Neural cell (in vitro differentiated cells): ENCODE measurements around the gene MMP24OS. TPM values are rescaled to one million over a fixed set of nuclear protein-coding genes. Genes with fewer than 3 reads are reported as not detected.

Experiments used
- H2AFZ ChIP-seq: fragments of 200-600, 300-800 bp; sonication (generic), shearing (Covaris generic); 2 replicates; pipeline ENCODE4 v1.6.0; 2014; ENCODE audit warnings: low read depth, mild to moderate bottlenecking, antibody characterized with exemption, low read length, moderate library complexity
- H3F3A ChIP-seq: fragments of 200-600 bp; shearing (Covaris generic); 2 replicates; pipeline ENCODE4 v1.6.1; 2016; ENCODE audit warnings: mild to moderate bottlenecking, moderate library complexity, mixed read lengths, antibody characterized with exemption, low read length; ENCODE audit not compliant: insufficient read depth, poor library complexity, severe bottlenecking
- H3K27ac ChIP-seq: fragments of 200-600, 300-800 bp; sonication (generic), shearing (Covaris generic); 2 replicates; pipeline ENCODE4 v1.5.1; 2014; ENCODE audit warnings: mild to moderate bottlenecking, low read length, moderate library complexity
- H3K27me3 ChIP-seq: fragments of 300-800, 200-600 bp; sonication (generic), shearing (Covaris generic); 2 replicates; pipeline ENCODE4 v1.6.0; 2014; ENCODE audit warnings: mild to moderate bottlenecking, low read depth, low read length, moderate library complexity; ENCODE audit not compliant: insufficient read depth
- H3K36me3 ChIP-seq: fragments of 300-800, 200-600 bp; sonication (generic), shearing (Covaris generic); 2 replicates; pipeline ENCODE4 v1.5.1; 2014; ENCODE audit warnings: mild to moderate bottlenecking, antibody characterized with exemption, low read length, moderate library complexity; ENCODE audit not compliant: insufficient read depth
- H3K4me2 ChIP-seq: fragments of 300-800, 200-600 bp; sonication (generic), shearing (Covaris generic); 2 replicates; pipeline ENCODE4 v1.6.0; 2014; ENCODE audit warnings: mild to moderate bottlenecking, low read length
- H3K4me3 ChIP-seq: fragments of 300-800, 200-600 bp; sonication (generic), shearing (Covaris generic); 2 replicates; pipeline ENCODE4 v1.5.1; 2014; ENCODE audit warnings: mild to moderate bottlenecking, low read length, moderate library complexity
- H3K79me2 ChIP-seq: fragments of 200-600 bp; shearing (Covaris generic); replicated peaks from 2 replicates; pipeline ENCODE4 v1.6.0; 2014; ENCODE audit warnings: mild to moderate bottlenecking, low read length, moderate library complexity; ENCODE audit not compliant: insufficient read depth
- H3K9ac ChIP-seq: fragments of 300-800, 200-600 bp; sonication (generic), shearing (Covaris generic); 2 replicates; pipeline ENCODE4 v1.6.1; 2016; ENCODE audit warnings: mild to moderate bottlenecking, low read length, mixed read lengths
- H3K9me2 ChIP-seq: fragments of 200-600 bp; shearing (Covaris generic); 2 replicates; pipeline ENCODE4 v1.6.1; 2016; ENCODE audit warnings: mild to moderate bottlenecking, low read length, mixed read lengths; ENCODE audit not compliant: insufficient read depth
- H3K9me3 ChIP-seq: fragments of 200-600, 300-800 bp; sonication (generic), shearing (Covaris generic); 2 replicates; pipeline ENCODE4 v1.6.1; 2016; ENCODE audit warnings: mild to moderate bottlenecking, mixed run types, low read length, moderate library complexity, mixed read lengths
- H4K20me1 ChIP-seq: fragments of 200-600 bp; shearing (Covaris generic); 2 replicates; pipeline ENCODE4 v1.6.1; 2016; ENCODE audit warnings: mild to moderate bottlenecking, mixed run types; ENCODE audit not compliant: insufficient read depth
- EP300 ChIP-seq: fragments of 450-650 bp; conservative IDR thresholded peaks from 2 replicates; pipeline ENCODE4 v1.6.1; 2014; ENCODE audit warnings: antibody characterized with exemption, mild to moderate bottlenecking, moderate library complexity; ENCODE audit not compliant: poor library complexity, severe bottlenecking
- EZH2 ChIP-seq: fragments of 200-600, 300-800 bp; shearing (Covaris generic), sonication (generic); IDR thresholded peaks from 2 replicates; pipeline ENCODE4 v1.6.1; 2014; ENCODE audit warnings: antibody characterized with exemption, low read length, borderline replicate concordance, mild to moderate bottlenecking; ENCODE audit not compliant: insufficient read depth, poor library complexity, severe bottlenecking
- MXI1 ChIP-seq: fragments of 450-650 bp; conservative IDR thresholded peaks from 2 replicates; pipeline ENCODE4 v1.6.1; 2014; ENCODE audit warnings: antibody characterized with exemption, mild to moderate bottlenecking; ENCODE audit not compliant: poor library complexity, severe bottlenecking
- POLR2AphosphoS5 ChIP-seq: IDR thresholded peaks from 2 replicates; pipeline ENCODE4 v1.6.1; 2012
- RAD21 ChIP-seq: fragments of 450-650 bp; conservative IDR thresholded peaks from 2 replicates; pipeline ENCODE4 v1.6.1; 2014; ENCODE audit warnings: antibody characterized with exemption, mild to moderate bottlenecking, moderate library complexity
- REST ChIP-seq: IDR thresholded peaks from 2 replicates; pipeline ENCODE4 v1.6.1; 2012; ENCODE audit warnings: borderline replicate concordance
- SMC3 ChIP-seq: fragments of 450-650 bp; conservative IDR thresholded peaks from 2 replicates; pipeline ENCODE4 v1.6.1; 2014; ENCODE audit warnings: antibody characterized with exemption, mild to moderate bottlenecking, moderate library complexity; ENCODE audit not compliant: poor library complexity
- TAF1 ChIP-seq: IDR thresholded peaks from 2 replicates; pipeline ENCODE4 v1.6.1; 2012; ENCODE audit warnings: low read depth
- polyA plus RNA-seq: library from polyadenylated mRNA; depleted of rRNA; stranded (reverse); fragments of >200 nt; gene quantifications from 2 replicates; pipeline ENCODE4 v1.2.3, GENCODE V29; 2014
- TF ChIP-seq, protein P1 (sequence below): fragments of 450-650 bp; IDR thresholded peaks from 2 replicates; pipeline ENCODE4 v1.5.1; 2014; ENCODE audit warnings: antibody characterized with exemption, mild to moderate bottlenecking, moderate library complexity; ENCODE audit not compliant: poor library complexity, severe bottlenecking

MMP24OS gene
- polyA plus RNA-seq, 1 donor from 2014 or later, result 7.7 TPM

- Histone ChIP-seq H3K4me3 (no peak overlapping the region), H3F3A (no peaks in the 10 kb centered on the region), H4K20me1 (no peaks in the 10 kb centered on the region), H3K27ac (no peak overlapping the region), H3K9me2 (no peaks in the 10 kb centered on the region), H3K27me3 (no peaks in the 10 kb centered on the region), H2AFZ (no peak overlapping the region), H3K9ac (no peak overlapping the region), H3K9me3 (no peaks in the 10 kb centered on the region), H3K79me2 (no peaks in the 10 kb centered on the region), H3K4me2 (no peak overlapping the region), H3K36me3 (peaks cover 5% of the 10 kb centered on the region)
- TF ChIP-seq TAF1 (no peak), REST (no peak), RAD21 (no peak), MXI1 (no peak), EZH2 (no peak), EP300 (no peak), SMC3 (no peak), POLR2AphosphoS5 (no peak)
- TF ChIP-seq, protein P1, sequence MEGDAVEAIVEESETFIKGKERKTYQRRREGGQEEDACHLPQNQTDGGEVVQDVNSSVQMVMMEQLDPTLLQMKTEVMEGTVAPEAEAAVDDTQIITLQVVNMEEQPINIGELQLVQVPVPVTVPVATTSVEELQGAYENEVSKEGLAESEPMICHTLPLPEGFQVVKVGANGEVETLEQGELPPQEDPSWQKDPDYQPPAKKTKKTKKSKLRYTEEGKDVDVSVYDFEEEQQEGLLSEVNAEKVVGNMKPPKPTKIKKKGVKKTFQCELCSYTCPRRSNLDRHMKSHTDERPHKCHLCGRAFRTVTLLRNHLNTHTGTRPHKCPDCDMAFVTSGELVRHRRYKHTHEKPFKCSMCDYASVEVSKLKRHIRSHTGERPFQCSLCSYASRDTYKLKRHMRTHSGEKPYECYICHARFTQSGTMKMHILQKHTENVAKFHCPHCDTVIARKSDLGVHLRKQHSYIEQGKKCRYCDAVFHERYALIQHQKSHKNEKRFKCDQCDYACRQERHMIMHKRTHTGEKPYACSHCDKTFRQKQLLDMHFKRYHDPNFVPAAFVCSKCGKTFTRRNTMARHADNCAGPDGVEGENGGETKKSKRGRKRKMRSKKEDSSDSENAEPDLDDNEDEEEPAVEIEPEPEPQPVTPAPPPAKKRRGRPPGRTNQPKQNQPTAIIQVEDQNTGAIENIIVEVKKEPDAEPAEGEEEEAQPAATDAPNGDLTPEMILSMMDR, result no peak
These were observed 20.6 kb downstream of the MMP24OS start for GRCh38 chr20:35257175-35257909.

DNA sequence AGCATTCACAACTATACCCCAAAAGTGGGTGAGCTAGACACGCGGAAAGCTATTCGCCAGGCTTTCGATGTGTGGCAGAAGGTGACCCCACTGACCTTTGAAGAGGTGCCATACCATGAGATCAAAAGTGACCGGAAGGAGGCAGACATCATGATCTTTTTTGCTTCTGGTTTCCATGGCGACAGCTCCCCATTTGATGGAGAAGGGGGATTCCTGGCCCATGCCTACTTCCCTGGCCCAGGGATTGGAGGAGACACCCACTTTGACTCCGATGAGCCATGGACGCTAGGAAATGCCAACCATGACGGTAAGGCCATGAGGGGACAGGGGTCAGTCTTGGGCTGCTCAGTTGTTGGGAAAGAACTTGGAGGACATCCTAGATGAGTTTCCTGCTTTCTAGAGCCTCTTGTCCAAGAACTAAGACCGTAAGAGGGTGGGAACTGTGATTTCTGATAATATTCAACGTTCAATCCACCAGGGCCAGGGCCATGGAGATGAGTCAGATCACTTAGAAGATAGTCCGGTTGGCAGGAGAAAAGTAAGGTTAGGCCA, 23.4 kb downstream of the MMP24OS start:
- Histone ChIP-seq H3F3A (no peaks in the 10 kb centered on the region), H3K36me3 (peaks cover 12% of the 10 kb centered on the region), H3K27ac (no peak overlapping the region), H3K4me2 (no peak overlapping the region), H4K20me1 (no peaks in the 10 kb centered on the region), H3K4me3 (no peak overlapping the region), H3K9ac (no peak overlapping the region), H3K9me3 (no peaks in the 10 kb centered on the region), H2AFZ (no peak overlapping the region), H3K79me2 (no peaks in the 10 kb centered on the region), H3K27me3 (no peaks in the 10 kb centered on the region), H3K9me2 (no peaks in the 10 kb centered on the region)
- no peak for TF ChIP-seq EZH2
- no peak for TF ChIP-seq REST
- TF ChIP-seq EP300, result no peak
- TF ChIP-seq TAF1, result no peak
- TF ChIP-seq SMC3, result no peak
- TF ChIP-seq MXI1, result no peak
- TF ChIP-seq, protein P1, result no peak
